Breast epithelium (tissue), 4 donors: ENCODE measurements around the gene CD151. TPM values are rescaled to one million over a fixed set of nuclear protein-coding genes. Genes with fewer than 3 reads are reported as not detected.

Source experiments
- DNase-seq, 2 donors: peaks; one replicate each; pipeline ENCODE4 v3.0.0-alpha.2; 2019; ENCODE audit warnings: low spot score in 2 of 2
- H3K27ac ChIP-seq, 2 donors: fragments of 200-600 bp; sonication (generic) in 1 of 2; one replicate each; pipeline ENCODE4 v1.5.1; 2016 to 2019; ENCODE audit warnings: mild to moderate bottlenecking in 1 of 2
- H3K27me3 ChIP-seq, 2 donors: fragments of 200-600 bp; sonication (generic) in 1 of 2; one replicate each; pipeline versions ENCODE4 v1.5.1 to v1.6.0; 2017 to 2019; ENCODE audit warnings: control low read depth in 1 of 2, mild to moderate bottlenecking in 1 of 2
- H3K36me3 ChIP-seq: fragments of 200-600 bp; one replicate; pipeline ENCODE4 v1.5.1; 2019
- H3K4me1 ChIP-seq, 2 donors: fragments of 200-600 bp; sonication (generic); one replicate each; pipeline ENCODE4 v1.5.1; 2016 to 2019; ENCODE audit warnings: control low read depth in 1 of 2
- H3K4me3 ChIP-seq, 3 donors: fragments of 200-600 bp; sonication (generic); 1 replicate in 2 of 3; 2 replicates in 1 of 3; pipeline ENCODE4 v1.5.1; 2016 to 2019; ENCODE audit warnings: mild to moderate bottlenecking in 3 of 3, moderate library complexity in 2 of 3
- H3K9me3 ChIP-seq, 2 donors: fragments of 200-600 bp; sonication (generic) in 1 of 2; one replicate each; pipeline ENCODE4 v1.5.1; 2016 to 2019; ENCODE audit warnings: control low read depth in 1 of 2
- CTCF ChIP-seq, 3 donors: fragments of 450-650 bp; IDR thresholded peaks; one replicate each; pipeline ENCODE4 v1.5.1; 2016 to 2017; ENCODE audit warnings: antibody characterized with exemption in 3 of 3, mild to moderate bottlenecking in 3 of 3, moderate library complexity in 3 of 3
- POLR2A ChIP-seq: fragments of 450-650 bp; IDR thresholded peaks from one replicate; pipeline ENCODE4 v1.6.1; 2016; ENCODE audit warnings: antibody characterized with exemption, mild to moderate bottlenecking, moderate library complexity
- POLR2AphosphoS5 ChIP-seq, 3 donors: sonication (generic); formaldehyde crosslinking; IDR thresholded peaks; one replicate each; pipeline ENCODE4 v1.6.1; 2017; ENCODE audit warnings: antibody characterized with exemption in 3 of 3
- intact Hi-C: fragments of 100-400 bp; cut with DNase I; formaldehyde crosslinking; loops from one replicate; pipeline ENCODE4 v1.15.1; 2023; ENCODE audit warnings: low total_unique reads
- total RNA-seq, 3 donors: library from RNA; depleted of rRNA; stranded (reverse); fragments of >200 nt; gene quantifications; one replicate each; pipeline ENCODE4 v1.1.0, GENCODE V29; 2016

CD151 gene
- total RNA-seq, 3 donors from 2014 or later, result 209 to 847 (median 343) TPM

- Histone ChIP-seq H3K27ac (peak overlapping the region; percentile 97 to 99), H3K4me1 (peaks cover 0 to 21% of the 10 kb centered on the region in 2 donors), H3K9me3 (no peaks in the 10 kb centered on the region), H3K36me3 (no peaks in the 10 kb centered on the region), H3K4me3 (peak overlapping the region; percentile 72 to 98 (median 96)), H3K27me3 (no peaks in the 10 kb centered on the region)
- no peak for DNase-seq
- TF ChIP-seq CTCF (IDR thresholded peaks at IDR 0.05) (peak in 1 of 3 donors; percentile 5), POLR2AphosphoS5 (IDR thresholded peaks at IDR 0.05) (no peak), POLR2A (no peak)
- intact Hi-C loops, result no loop called here
Measured at GRCh38 chr11:808427-809286, 24.1 kb upstream of the CD151 start.

GRCh38 chr11:809287-810039 lies 23.3 kb upstream of the CD151 start, which contains the start of gene RPLP2:
RPLP2 (plus strand) TSS chr11:809967; CDS start chr11:810235, 268 bp downstream.
- peak; percentile 95 for TF ChIP-seq POLR2A
- TF ChIP-seq CTCF (IDR thresholded peaks at IDR 0.05), result peak in 2 of 3 donors; percentile 1 to 23
- peak; percentile 96 to 98 (median 98) for TF ChIP-seq POLR2AphosphoS5 (IDR thresholded peaks at IDR 0.05)
- peak; percentile 98 for DNase-seq
- Histone ChIP-seq H3K36me3 (no peaks in the 10 kb centered on the region), H3K27ac (peak within 1 kb of the TSS; percentile 97 to 99), H3K27me3 (no peaks in the 10 kb centered on the region), H3K4me3 (peak within 1 kb of the TSS; percentile 72 to 98 (median 96)), H3K9me3 (no peaks in the 10 kb centered on the region), H3K4me1 (peaks cover 0 to 15% of the 10 kb centered on the region in 2 donors)
- intact Hi-C loops, result no loop called here

- intact Hi-C loops, result no loop called here
- Histone ChIP-seq H3K27ac (peak overlapping the region; percentile 97 to 99), H3K4me1 (peaks cover 0 to 11% of the 10 kb centered on the region in 2 donors), H3K9me3 (no peaks in the 10 kb centered on the region), H3K4me3 (peak overlapping the region; percentile 72 to 98 (median 96)), H3K27me3 (no peaks in the 10 kb centered on the region), H3K36me3 (no peaks in the 10 kb centered on the region)
- no peak for DNase-seq
- TF ChIP-seq POLR2A, result no peak
- no peak for TF ChIP-seq CTCF (IDR thresholded peaks at IDR 0.05)
- no peak for TF ChIP-seq POLR2AphosphoS5 (IDR thresholded peaks at IDR 0.05)
Measured at GRCh38 chr11:810040-810567, 22.6 kb upstream of the CD151 start.

- Histone ChIP-seq H3K9me3 (no peaks in the 10 kb centered on the region), H3K36me3 (no peaks in the 10 kb centered on the region), H3K4me1 (peaks cover 0 to 11% of the 10 kb centered on the region in 2 donors), H3K4me3 (peak overlapping the region in 1 of 3 donors; percentile 98), H3K27me3 (no peaks in the 10 kb centered on the region), H3K27ac (peak overlapping the region; percentile 56 to 97)
- intact Hi-C loops, result no loop called here
- no peak for DNase-seq
- TF ChIP-seq POLR2A (no peak), CTCF (IDR thresholded peaks at IDR 0.05) (no peak), POLR2AphosphoS5 (IDR thresholded peaks at IDR 0.05) (no peak)
Measured at GRCh38 chr11:811446-812245, 21.1 kb upstream of the CD151 start.
